ACC112 (cell line): Measurements from ENCODE around the gene PIAS4.

Experiments used
- H2AFZ ChIP-seq: fragments of 200-600 bp; sonication (generic); one replicate; pipeline ENCODE4 v1.6.0; 2017; ENCODE audit warnings: antibody characterized with exemption, low read length; ENCODE audit not compliant: unreplicated experiment
- H3K27ac ChIP-seq: fragments of 200-600 bp; sonication (generic); 2 replicates; pipeline ENCODE4 v1.5.1; 2014; ENCODE audit warnings: low read depth, mild to moderate bottlenecking, antibody characterized with exemption, low read length, moderate library complexity
- H3K27me3 ChIP-seq: fragments of 200-600 bp; sonication (generic); 2 replicates; pipeline ENCODE4 v1.6.1; 2014; ENCODE audit warnings: mild to moderate bottlenecking, antibody characterized with exemption, low read length, moderate library complexity, mixed read lengths; ENCODE audit not compliant: insufficient read depth
- H3K36me3 ChIP-seq: fragments of 200-600 bp; sonication (generic); 2 replicates; pipeline ENCODE4 v1.6.1; 2016; ENCODE audit warnings: mild to moderate bottlenecking, antibody characterized with exemption, low read length, moderate library complexity, mixed read lengths; ENCODE audit not compliant: insufficient read depth
- H3K4me1 ChIP-seq: fragments of 200-600 bp; sonication (generic); one replicate; pipeline ENCODE4 v1.6.1; 2016; ENCODE audit warnings: low read length, mixed read lengths; ENCODE audit not compliant: insufficient read depth, unreplicated experiment, control insufficient read depth
- H3K4me3 ChIP-seq: fragments of 200-600 bp; sonication (generic); 2 replicates; pipeline ENCODE4 v1.5.1; 2014; ENCODE audit warnings: mild to moderate bottlenecking, low read depth, low read length
- H3K79me2 ChIP-seq: fragments of 200-600 bp; sonication (generic); one replicate; pipeline ENCODE4 v1.6.0; 2016; ENCODE audit warnings: low read length; ENCODE audit not compliant: control insufficient read depth, unreplicated experiment, insufficient read depth

Gene PIAS4

GRCh38 chr19:4087787-4088679 lies 80.5 kb downstream of the PIAS4 start:
- Histone ChIP-seq H3K27me3 (no peaks in the 10 kb centered on the region), H3K4me3 (no peak overlapping the region), H2AFZ (no peak overlapping the region), H3K36me3 (no peaks in the 10 kb centered on the region), H3K27ac (no peak overlapping the region), H3K4me1 (no peaks in the 10 kb centered on the region), H3K79me2 (no peaks in the 10 kb centered on the region)

- Histone ChIP-seq H3K27ac (no peak overlapping the region), H3K79me2 (no peaks in the 10 kb centered on the region), H3K4me3 (no peak overlapping the region), H3K36me3 (no peaks in the 10 kb centered on the region), H3K27me3 (no peaks in the 10 kb centered on the region), H2AFZ (no peak overlapping the region), H3K4me1 (no peaks in the 10 kb centered on the region)
These were observed 81.4 kb downstream of the PIAS4 start for GRCh38 chr19:4088975-4089374.
